ENCODE measurements around the gene KCNA10. TPM values are rescaled to one million over a fixed set of nuclear protein-coding genes. Genes with fewer than 3 reads are reported as not detected.

KCNA10 gene
- total and polyA plus RNA-seq, 2 of the 13 experiments (the other 11 are each of a cell fraction or from before 2014, with no cell fraction given), result not detected

DNA sequence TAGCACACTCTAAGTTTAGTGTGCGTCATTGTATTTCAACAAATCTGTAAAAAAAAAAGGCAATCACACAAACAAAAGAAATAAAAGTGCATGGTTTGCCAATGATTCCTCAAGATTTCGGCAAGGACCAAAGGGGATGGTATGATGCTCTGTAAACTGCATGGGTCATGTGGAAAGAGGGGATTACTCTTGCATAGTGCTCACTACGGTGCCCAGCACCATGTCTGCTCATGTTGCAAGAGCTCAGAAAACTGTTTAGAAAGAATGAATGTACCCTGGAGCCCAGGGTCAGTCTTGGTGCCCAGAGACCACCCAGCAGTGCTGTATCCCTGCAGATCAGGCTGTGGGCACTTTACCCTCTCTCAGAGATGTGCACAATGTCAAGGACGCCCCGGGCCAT, 3.6 kb upstream of the KCNA10 start:
- Histone ChIP-seq H3K4me2 (ENCODE audit: low read depth, low read length) (no peak overlapping the region), H3K36me3 (replicated peaks in 1 of 2; ENCODE audit: control insufficient read depth in 1 of 2, insufficient read depth in 2 of 2, low read length in 2 of 2) (no peaks in the 10 kb centered on the region), H3K4me3 (replicated peaks in 1 of 3; ENCODE audit: insufficient read depth in 1 of 3, low read depth in 2 of 3, low read length in 3 of 3) (no peak overlapping the region), H3K9me3 (ENCODE audit: low read length) (no peaks in the 10 kb centered on the region), H3K79me2 (ENCODE audit: insufficient read depth, low read length) (no peaks in the 10 kb centered on the region), H3K9ac (ENCODE audit: insufficient read depth, low read depth, low read length) (no peak overlapping the region), H3K4me1 (ENCODE audit: insufficient read depth, low read length) (no peaks in the 10 kb centered on the region), H2AFZ (ENCODE audit: low read length) (no peak overlapping the region), H3K27me3 (ENCODE audit: control insufficient read depth in 1 of 2, insufficient read depth in 2 of 2, low read length in 2 of 2) (peaks cover 0 to 13% of the 10 kb centered on the region in 2 experiments; a peak in 2 of 5 replicates), H3K27ac (ENCODE audit: extremely low read length, insufficient read depth, low read length) (no peak overlapping the region), H4K20me1 (ENCODE audit: insufficient read depth, low read length) (no peaks in the 10 kb centered on the region)
- CTCF ChIA-PET (ENCODE audit: low intra/inter-chr PET ratio, low total read pairs), result no interaction called here
- no peak for FAIRE-seq
- POLR2A ChIA-PET, result no interaction called here
- WGBS (ENCODE audit: low lambda C conversion rate), result 13% methylated on average over 3 of the region's 5 CpGs
- TF ChIP-seq ZNF446 (CRISPR knock-in tag; IDR thresholded peaks at IDR 0.05), result no peak
- TF ChIP-seq TAF1 (CRISPR knock-in tag; IDR thresholded peaks at IDR 0.05), result no peak
- no peak for TF ChIP-seq ZNF543 (CRISPR knock-in tag; IDR thresholded peaks at IDR 0.05)
- TF ChIP-seq, protein P1, sequence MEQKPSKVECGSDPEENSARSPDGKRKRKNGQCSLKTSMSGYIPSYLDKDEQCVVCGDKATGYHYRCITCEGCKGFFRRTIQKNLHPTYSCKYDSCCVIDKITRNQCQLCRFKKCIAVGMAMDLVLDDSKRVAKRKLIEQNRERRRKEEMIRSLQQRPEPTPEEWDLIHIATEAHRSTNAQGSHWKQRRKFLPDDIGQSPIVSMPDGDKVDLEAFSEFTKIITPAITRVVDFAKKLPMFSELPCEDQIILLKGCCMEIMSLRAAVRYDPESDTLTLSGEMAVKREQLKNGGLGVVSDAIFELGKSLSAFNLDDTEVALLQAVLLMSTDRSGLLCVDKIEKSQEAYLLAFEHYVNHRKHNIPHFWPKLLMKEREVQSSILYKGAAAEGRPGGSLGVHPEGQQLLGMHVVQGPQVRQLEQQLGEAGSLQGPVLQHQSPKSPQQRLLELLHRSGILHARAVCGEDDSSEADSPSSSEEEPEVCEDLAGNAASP (CRISPR knock-in tag; IDR thresholded peaks at IDR 0.05; ENCODE audit: borderline replicate concordance), result no peak
- TF ChIP-seq CC2D1A (CRISPR knock-in tag; IDR thresholded peaks at IDR 0.05), result no peak
- no peak for TF ChIP-seq ZBTB20 (CRISPR knock-in tag; IDR thresholded peaks at IDR 0.05; ENCODE audit: borderline replicate concordance, low read depth)
- TF ChIP-seq, protein P2, sequence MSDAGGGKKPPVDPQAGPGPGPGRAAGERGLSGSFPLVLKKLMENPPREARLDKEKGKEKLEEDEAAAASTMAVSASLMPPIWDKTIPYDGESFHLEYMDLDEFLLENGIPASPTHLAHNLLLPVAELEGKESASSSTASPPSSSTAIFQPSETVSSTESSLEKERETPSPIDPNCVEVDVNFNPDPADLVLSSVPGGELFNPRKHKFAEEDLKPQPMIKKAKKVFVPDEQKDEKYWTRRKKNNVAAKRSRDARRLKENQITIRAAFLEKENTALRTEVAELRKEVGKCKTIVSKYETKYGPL (CRISPR knock-in tag; IDR thresholded peaks at IDR 0.05), result no peak
- TF ChIP-seq, protein P3, sequence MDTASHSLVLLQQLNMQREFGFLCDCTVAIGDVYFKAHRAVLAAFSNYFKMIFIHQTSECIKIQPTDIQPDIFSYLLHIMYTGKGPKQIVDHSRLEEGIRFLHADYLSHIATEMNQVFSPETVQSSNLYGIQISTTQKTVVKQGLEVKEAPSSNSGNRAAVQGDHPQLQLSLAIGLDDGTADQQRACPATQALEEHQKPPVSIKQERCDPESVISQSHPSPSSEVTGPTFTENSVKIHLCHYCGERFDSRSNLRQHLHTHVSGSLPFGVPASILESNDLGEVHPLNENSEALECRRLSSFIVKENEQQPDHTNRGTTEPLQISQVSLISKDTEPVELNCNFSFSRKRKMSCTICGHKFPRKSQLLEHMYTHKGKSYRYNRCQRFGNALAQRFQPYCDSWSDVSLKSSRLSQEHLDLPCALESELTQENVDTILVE (CRISPR knock-in tag; IDR thresholded peaks at IDR 0.05), result no peak
- TF ChIP-seq ZFP82 (CRISPR knock-in tag; IDR thresholded peaks at IDR 0.05; ENCODE audit: borderline replicate concordance), result no peak
- TF ChIP-seq NPAS2 (CRISPR knock-in tag; IDR thresholded peaks at IDR 0.05; ENCODE audit: borderline replicate concordance), result no peak
- intact Hi-C loops (cut with micrococcal nuclease; ENCODE audit: unreplicated experiment), result loop anchor here (10.0 kb wide), 1 partner anchor 92 kb away; no protein-coding TSS in a partner anchor
- no peak for DNase-seq (ENCODE audit: low spot score)
- no peak for ATAC-seq
- no TSS peak for BruUV-seq (replicated peaks)
- in situ Hi-C loops (cut with HindIII; ENCODE audit: extremely low pct_ligation_motif_present, low pct_unique_long_range_greater_than_20kb), result no loop called here

All from HepG2 (cell line).